ENCODE data around the gene IGFL4.

Gene IGFL4

DNA sequence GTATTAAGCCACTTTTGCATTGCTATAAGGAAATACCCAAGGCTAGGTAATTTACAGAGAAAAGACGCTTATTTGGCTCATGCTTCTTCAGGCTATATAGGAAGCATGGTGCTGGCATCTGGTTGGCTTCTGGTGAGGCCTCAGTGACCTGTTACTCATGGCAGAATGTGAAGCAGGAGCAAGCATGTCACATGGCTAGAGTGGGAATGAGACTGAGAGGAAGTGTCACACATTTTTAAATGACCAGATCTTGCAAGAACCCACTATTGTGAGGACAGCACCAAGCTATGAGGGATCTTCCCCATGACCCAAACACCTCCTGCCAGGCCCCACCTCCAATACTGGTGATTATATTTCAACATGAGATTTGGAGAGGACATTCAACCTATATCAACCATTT lies 25.7 kb upstream of the IGFL4 start:
- no peak overlapping the region for H3K4me3 ChIP-seq (ENCODE audit: low read length)
- DNase-seq (ENCODE audit: low read depth, low spot score): no peak

DNA sequence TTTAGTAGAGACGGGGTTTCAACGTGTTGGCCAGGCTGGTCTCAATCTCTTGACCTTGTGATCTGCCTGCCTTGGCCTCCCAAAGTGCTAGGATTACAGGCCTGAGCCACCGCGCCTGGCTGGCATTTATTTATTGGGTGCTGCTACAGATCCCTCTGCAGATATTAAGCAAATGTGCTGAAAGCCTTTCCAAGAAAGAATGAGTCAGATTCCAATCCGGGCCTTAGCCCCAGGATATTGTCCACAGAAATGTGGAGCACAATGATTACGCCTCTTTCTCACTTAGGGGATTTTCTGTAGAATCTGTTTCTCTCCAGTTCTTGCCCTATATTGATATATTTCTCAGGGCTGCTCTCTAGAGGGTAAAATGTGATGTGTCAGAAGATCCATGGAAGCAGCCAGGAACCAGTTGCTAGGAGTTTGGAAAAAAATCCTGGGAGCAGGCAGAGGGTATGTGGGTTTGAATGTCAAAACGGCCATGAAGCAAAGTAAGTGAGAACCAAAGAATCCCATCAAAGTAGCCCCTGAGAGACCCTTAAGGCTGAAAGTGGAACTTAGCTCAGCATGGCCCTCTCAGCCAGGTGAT lies 24.8 kb upstream of the IGFL4 start:
- H3K4me3 ChIP-seq (ENCODE audit: low read length): no peak overlapping the region
- no peak for DNase-seq (ENCODE audit: low read depth, low spot score)

DNA sequence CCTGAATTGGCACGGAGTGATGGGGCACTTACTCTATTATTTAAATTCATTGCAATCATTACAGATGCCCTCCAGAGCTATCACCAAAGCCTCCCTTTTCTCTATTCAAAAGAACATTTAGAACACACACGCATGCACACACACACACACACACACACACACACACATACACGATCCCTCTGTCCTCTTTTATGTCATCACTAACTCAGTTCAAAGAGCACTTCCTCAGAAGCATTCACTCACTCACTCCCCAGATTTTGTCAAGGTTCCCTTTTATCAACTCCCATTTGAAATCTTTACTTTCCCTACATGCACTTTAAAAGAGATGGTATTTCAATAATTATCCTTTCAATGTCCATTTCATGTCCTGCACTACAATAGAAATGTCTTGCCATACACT lies 22.4 kb upstream of the IGFL4 start:
- H3K4me3 ChIP-seq (ENCODE audit: low read length): no peak overlapping the region
- no peak for DNase-seq (ENCODE audit: low read depth, low spot score)

DNA sequence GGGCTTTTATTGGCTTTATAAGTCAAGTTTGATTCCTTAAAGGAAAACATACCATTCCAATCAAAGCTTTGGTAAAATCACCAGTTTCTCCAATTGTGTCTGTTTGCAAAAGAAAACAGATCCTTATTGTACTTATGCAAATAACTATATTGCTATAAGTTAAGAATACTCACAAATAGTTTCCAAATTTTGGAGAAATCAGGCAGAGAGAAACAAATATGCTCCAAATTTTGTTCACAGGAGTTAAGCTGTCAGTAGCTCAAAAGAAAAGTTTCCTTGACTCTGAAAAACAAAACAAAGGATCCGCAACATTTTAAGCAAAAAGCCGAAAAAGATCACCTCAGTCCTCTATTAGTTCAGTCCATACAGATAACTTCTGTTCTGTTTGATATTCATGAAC lies 19.2 kb upstream of the IGFL4 start:
- no peak overlapping the region for H3K4me3 ChIP-seq (ENCODE audit: low read length)

DNA sequence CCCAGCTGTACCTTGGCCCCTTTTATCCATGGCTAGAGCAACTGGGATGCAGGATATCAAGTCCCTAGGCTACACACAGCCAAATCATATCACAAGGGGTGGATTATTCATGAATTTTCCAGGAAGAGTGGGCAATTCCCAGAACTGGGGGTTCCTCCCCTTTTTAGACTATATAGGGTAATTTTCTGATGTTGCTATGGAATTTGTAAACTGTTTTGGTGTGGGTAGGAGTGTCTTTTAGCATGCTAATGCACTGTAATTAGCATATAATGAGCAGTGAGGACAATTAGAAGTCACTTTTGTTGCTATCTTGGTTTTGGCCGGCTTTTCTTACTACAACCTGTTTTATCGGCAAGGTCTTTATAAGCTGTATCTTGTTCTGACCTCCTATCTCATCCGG lies 18.0 kb upstream of the IGFL4 start:
- DNase-seq (ENCODE audit: low read depth, low spot score): no peak
- no peak overlapping the region for H3K4me3 ChIP-seq (ENCODE audit: low read length)

More for the DNA sequence above, 19.2 kb upstream of the IGFL4 start:
- no peak for DNase-seq (ENCODE audit: low read depth, low spot score)

DNA sequence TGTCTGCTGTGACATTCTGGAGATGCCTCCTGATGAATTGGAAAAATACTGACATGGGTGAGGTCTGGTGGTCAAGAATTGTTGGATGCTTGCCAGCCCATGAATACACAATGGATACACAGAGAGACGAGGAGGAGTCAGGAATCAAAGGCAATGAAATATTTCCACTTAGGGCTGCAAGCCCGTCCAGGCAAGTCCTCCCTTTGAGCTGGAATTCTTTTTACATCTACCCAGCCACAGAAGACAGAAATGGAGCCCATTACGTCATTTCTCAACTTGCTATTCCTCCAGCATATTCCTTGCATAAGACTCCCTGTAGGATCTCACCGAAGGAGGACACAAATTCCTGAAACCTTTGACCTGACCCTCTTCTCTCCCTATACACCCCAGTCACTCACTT lies 15.7 kb upstream of the IGFL4 start:
- H3K4me3 ChIP-seq (ENCODE audit: low read length): no peak overlapping the region
- DNase-seq (ENCODE audit: low read depth, low spot score): no peak

DNA sequence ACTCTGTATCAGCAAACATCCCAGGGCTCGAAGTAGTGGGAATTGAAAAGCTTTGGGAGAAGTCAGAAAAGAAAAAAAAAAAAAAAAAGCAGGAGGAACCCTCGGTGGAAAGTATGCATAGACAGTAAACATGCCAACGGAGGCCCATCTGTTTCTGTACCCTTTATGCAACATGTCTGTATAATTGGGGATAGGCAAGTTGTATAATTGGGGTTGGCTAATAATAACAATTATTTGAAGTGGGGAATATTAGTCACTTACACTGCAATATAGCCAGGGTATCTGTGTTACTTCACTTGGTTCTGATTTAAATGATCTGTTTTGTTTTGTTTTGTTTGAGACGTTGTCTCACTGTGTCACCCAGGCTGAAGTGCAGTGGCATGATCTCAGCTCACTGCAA lies 12.1 kb upstream of the IGFL4 start:
- DNase-seq (ENCODE audit: low read depth, low spot score): no peak
- no peak overlapping the region for H3K4me3 ChIP-seq (ENCODE audit: low read length)

DNA sequence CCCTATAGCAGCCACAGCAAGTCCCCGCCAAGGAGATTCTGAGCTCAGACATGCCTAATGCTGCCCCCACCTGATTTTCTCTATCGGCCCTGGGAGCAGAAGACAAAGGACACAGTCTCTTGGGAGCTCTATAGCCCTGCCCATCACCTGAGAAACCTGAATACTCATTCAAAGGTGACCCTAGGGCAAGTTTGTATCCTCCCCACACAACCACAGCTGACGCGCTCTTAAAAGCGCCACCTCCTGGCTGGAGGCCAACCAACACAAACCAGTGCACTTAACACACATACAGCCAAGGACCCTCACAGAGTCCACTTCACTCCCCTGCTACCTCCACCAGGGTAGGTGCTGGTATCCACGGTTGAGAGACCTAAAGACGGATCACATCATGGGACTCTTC lies 8.8 kb upstream of the IGFL4 start:
- no peak overlapping the region for H3K4me3 ChIP-seq (ENCODE audit: low read length)
- DNase-seq (ENCODE audit: low read depth, low spot score): peak; percentile 18

DNA sequence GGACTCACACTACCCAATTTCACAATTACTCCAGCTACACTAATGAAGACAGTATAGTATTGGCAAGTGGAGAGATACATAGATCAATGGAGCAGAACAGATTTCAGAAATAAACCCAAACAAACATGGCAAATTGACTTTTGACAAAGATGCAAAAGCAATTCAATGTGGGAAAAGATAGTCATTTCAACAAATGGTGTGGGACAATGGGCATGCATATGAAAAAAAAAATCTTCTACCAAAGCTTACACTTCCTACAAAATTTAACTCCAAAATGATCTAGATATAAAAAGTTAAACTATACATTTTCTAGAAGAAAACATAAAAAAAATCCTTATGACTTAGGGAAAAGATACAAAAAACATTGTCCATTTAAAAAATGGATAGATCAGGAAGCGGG lies 2.7 kb upstream of the IGFL4 start:
- DNase-seq (ENCODE audit: low read depth, low spot score): no peak
- H3K4me3 ChIP-seq (ENCODE audit: low read length): no peak overlapping the region

DNA sequence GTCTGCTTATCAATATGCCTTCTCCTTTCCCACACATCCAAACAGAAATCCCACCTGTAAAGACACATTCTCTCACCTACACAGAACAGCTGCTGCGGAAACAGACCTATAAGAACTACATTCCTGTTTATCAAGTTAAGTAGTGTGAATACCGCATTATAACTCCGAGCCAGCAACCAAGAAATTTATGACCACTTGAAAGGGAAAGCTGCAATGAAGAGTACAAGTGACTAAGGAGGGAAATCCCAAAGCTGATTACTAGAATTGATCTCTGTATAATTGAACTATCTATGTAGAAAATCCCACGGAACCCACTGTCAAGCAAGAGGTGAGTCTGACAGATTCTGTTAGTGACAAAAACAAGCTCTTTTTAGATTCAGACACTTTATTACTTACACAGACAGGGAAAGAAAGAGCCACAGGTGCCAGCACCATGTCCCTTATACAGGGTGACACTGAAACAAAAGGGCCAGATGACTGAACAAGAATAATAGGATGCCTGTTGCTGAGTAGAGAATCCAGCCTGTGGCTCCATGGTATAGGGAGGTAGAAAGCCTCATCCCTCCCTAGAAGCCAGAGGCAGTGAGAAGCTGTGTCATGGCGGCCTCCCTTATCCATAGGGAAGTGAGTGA lies 1.6 kb upstream of the IGFL4 start:
- H3K4me3 ChIP-seq (ENCODE audit: low read length): no peak overlapping the region
- no peak for DNase-seq (ENCODE audit: low read depth, low spot score)

DNA sequence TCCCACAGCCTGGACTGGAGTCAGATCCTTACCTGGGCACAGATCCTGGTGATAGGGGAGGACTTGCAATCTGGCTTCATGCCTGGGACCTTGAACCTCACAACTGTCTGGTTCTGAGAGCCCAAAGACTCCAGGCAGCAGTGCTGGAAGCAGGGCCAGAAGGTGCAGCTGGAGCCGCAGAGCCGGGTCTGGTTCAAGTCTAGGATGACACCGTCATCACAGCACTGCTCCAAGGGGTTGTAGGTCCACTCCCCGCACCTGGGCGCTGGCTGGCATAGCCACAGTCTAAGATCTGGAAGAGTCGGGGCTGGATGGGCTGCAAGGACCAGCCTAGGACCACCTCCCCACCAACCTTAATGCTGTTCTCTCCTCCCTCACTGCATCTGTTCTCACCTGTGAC lies 677 bp downstream of the IGFL4 start:
- H3K4me3 ChIP-seq (ENCODE audit: low read length): no peak overlapping the region

DNA sequence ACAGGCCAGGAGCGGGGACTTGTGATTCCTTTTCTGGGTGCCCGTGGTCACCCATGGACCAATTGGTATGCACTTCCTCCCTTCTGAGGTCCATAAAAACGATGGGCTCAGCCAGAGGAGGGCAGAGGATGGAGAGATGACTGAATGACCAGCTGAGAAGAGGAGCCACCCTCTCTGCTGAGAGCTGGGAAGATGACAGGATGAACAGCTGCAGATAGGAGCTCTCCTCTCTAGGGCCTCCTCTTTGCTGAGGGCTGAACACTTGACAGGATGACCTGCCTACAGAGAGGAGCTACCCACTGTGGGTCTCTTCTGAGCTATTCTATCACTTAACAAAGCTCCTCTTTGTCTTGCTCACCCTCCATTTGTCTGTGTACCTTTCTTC lies 4.1 kb downstream of the IGFL4 start:
- no peak overlapping the region for H3K4me3 ChIP-seq (ENCODE audit: low read length)
- no peak for DNase-seq (ENCODE audit: low read depth, low spot score)

More for the DNA sequence above, 677 bp downstream of the IGFL4 start:
- DNase-seq (ENCODE audit: low read depth, low spot score): no peak

DNA sequence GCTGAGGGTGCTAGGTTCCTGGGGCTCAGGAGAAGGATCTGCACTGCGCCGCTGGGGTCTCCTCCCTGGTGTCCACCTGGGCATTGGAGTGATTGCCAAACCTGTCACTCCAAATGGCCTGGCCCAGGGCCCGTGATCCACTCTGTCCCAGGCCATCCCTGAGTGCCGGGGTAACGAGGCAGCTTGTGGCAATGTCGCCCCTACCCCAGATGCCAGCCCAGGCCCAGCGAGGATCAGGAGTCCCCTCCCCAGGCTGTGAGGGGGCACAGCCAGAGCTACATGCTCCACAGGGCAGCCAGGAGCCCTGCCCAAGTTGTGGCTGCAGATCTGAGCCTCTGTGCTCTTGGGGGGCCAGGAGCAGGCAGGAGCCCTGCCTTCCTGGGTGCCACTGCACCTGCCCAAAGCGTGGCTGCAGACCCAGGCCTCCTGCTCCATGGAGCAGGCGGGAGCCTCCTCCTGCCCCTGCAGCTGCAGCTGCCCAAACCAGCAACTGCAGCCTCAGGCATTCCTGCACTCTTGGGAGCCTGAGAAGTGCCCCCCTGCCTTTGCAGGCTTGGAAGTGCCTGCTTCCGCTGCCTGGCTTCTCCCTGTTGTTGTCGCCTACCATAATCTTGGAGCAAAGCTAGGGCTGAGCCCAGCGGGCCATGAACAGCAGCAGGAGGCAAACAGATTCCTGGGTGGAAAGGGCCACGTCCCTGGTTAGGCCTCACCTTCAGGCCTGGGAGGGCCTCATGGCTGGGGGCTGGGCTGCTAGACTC lies 4.6 kb downstream of the IGFL4 start:
- DNase-seq (ENCODE audit: low read depth, low spot score): no peak
- H3K4me3 ChIP-seq (ENCODE audit: low read length): no peak overlapping the region

DNA sequence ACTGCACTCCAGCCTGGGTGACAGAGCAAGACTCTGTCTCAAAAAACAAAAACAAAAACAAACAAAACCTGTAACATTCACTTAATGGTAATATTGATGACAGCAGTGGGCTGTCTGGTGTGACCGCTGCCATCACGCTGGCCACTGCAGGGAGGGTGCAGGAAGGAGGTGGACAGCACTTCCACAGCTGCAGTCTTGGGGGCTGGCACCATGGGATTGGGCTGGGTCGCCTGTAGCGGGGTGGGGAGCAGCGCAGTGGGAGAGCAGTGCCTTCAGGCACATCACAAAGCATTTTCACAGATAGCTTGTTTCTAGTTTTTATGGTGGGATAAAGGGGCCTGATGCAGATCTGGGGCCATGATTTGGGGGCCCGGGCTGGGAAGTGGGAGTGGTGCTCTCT lies 5.3 kb downstream of the IGFL4 start:
- H3K4me3 ChIP-seq (ENCODE audit: low read length): no peak overlapping the region
- no peak for DNase-seq (ENCODE audit: low read depth, low spot score)

DNA sequence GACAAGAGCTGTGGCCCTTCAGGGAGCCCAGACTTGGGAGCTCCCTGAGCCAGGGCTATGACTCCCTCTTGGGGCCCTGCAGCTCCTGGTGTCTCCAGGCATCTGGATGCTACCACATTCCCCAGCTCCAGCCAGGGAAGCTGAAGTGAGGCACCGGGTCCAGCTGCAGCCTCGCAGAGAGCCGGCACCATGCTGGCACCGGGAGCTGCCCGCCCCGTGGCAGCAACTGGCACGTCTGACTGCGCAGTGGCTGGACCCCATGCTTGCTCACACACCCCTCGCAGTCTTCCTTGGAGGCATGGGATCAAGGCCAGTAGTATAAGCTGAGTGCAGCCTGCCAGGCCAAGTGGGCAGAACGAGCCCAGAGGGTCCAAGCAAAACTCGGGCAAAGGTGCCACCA lies 7.4 kb downstream of the IGFL4 start:
- no peak overlapping the region for H3K4me3 ChIP-seq (ENCODE audit: low read length)
- DNase-seq (ENCODE audit: low read depth, low spot score): no peak

DNA sequence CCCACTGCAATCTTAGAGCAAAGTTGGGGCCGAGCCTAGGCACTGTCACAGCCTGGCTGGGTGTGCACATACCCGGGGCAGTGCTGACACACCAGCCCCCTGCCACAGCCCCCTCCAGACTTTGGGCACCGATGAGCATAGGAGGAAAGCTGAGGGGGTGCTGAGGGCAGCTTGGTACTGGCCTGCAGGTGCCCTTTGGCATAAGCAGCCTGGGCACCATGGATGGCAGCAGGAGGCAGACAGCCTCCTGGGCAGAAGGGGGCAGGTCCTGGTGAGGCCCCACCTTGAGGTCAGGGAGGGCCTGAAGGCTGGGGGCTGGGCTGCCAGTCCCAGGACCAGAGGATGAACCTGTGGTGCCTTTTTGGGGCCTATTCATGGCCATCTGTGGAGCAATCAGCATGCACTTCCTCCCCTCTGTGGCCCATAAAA lies 8.2 kb downstream of the IGFL4 start:
- no peak overlapping the region for H3K4me3 ChIP-seq (ENCODE audit: low read length)
- DNase-seq (ENCODE audit: low read depth, low spot score): no peak

DNA sequence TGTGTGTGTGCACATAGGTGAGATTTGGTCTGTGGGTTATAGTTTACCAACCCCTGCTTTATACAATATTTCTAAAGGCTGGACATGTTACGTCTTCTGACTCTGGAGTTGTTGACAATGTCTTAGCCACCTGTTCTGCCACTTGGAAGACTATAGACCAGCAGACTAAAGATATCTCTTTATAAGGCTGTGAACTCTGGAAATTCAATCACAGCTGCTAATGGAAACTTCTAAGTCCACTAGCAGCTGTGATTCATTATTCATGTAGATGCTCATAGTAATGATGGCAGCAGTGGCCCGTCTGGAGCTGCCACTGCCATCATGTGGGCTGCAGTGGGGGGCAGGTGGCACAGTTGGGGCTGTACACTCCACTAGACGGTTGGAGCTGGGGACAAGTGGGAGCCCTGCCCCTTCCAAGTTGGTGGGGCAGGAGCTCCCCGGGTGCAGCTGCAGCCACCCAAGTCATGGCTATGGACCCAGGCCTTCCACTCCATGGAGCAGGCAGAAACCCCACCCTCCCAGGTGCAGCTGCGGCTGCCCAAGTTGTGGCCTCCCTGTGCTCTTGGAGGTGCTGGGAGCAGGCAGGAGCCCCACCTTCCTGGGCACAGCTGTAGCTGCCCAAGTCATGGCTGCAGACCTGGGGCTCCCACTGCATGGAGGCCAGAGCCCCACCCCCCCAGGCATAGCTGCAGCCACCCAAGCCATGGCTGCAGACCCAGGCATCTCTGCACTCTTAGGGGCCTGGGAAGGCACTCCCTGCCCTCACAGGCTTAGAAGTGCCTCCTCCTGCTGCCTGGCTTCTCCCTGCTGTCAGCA lies 8.8 kb downstream of the IGFL4 start:
- no peak overlapping the region for H3K4me3 ChIP-seq (ENCODE audit: low read length)
- no peak for DNase-seq (ENCODE audit: low read depth, low spot score)

DNA sequence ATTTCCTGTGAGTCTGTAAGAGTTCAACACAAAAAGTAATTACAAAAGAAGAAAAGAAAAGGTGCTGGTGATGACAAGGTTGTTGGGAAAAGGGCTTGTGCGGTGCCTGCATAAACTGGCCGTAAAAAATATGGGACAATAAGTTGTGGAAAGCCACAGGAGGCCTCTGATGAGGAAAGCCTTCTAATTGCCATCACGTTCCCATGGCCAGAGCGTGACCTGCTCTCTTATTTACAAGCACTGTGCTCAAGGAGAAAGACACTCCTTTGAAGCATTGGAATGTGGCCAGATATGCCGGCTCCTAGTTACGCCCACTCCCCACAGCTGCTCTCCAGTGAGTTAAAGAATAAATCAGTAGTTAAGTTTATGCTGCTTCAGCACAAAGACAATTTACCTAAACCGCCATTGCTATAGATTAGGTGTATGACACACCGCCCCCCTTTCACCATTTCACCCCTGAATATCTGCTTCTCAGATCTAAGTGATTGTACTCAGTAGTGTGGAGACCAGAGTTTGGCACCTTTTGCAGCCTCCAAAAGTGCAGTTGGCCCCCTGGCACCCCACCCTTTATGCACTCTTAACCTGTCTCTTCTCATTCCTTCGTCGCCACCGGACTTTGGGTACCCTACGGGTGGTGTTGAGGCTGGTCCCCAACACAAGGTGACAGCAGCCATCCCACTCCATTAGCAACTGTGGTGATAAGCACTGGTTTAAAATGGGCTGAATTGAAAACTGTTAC lies 9.8 kb downstream of the IGFL4 start:
- no peak overlapping the region for H3K4me3 ChIP-seq (ENCODE audit: low read length)
- DNase-seq (ENCODE audit: low read depth, low spot score): no peak

DNA sequence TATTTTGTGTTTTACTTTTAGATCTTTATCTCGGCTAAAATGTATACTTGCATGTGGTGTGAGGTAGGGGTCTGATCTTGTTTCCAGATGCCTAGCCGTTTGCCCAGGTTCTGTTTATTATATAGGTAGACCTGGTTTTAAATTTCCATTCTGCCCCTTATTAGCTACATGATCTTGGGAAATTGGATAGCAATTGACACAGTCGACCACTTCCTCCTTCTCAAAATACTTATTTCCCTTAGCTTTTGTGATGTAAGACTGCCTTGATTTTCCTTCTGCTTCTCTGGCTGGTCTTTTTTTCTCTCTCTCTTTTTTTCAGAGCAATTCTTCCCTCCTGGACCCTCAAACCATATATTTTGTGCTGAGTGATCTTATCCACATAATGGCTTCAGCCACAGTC lies 15.0 kb downstream of the IGFL4 start:
- no peak overlapping the region for H3K4me3 ChIP-seq (ENCODE audit: low read length)
- peak; percentile 25 for DNase-seq (ENCODE audit: low read depth, low spot score)

Data from Jurkat, Clone E6-1 (cell line).